GM18499 (cell line): ENCODE data around the gene SPINT2.
"Not testable (repeated sequence)": the region's sequence is repeated elsewhere in the genome, so short reads cannot be mapped to it uniquely, and the experiment has no call there.

Experiments
- ATAC-seq: cut with Tn5 transposase; IDR thresholded peaks from one replicate; pipeline ENCODE4 v1.9.1; 2021; ENCODE audit warnings: moderate number of reproducible peaks; ENCODE audit not compliant: insufficient read depth, unreplicated experiment

SPINT2 gene, protein sequence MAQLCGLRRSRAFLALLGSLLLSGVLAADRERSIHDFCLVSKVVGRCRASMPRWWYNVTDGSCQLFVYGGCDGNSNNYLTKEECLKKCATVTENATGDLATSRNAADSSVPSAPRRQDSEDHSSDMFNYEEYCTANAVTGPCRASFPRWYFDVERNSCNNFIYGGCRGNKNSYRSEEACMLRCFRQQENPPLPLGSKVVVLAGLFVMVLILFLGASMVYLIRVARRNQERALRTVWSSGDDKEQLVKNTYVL

DNA sequence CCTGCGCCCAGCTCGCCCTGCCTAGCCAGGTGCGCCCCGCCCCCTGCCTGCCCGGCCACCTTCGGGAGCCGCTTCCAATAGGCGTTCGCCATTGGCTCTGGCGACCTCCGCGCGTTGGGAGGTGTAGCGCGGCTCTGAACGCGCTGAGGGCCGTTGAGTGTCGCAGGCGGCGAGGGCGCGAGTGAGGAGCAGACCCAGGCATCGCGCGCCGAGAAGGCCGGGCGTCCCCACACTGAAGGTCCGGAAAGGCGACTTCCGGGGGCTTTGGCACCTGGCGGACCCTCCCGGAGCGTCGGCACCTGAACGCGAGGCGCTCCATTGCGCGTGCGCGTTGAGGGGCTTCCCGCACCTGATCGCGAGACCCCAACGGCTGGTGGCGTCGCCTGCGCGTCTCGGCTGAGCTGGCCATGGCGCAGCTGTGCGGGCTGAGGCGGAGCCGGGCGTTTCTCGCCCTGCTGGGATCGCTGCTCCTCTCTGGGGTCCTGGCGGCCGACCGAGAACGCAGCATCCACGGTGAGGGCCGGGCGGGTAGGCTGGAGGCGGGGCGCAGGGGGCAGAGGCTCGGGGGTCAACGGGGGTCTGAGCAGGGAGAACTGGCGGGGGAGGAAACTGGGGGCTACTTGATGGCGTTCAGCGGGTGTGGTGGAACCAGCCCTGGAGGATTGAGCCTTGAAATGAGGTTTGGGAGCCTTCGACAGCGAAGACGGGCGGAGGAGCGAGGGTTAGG is at the start of gene SPINT2:
Gene SPINT2, plus strand, starts transcription at position 88 of the 727 bp plus-strand sequence. Its CDS starts 320 bp downstream, at position 408.
- no peak for ATAC-seq

- ATAC-seq = no peak
These were observed 47.4 kb upstream of the SPINT2 start for GRCh38 chr19:38216785-38217641.

DNA sequence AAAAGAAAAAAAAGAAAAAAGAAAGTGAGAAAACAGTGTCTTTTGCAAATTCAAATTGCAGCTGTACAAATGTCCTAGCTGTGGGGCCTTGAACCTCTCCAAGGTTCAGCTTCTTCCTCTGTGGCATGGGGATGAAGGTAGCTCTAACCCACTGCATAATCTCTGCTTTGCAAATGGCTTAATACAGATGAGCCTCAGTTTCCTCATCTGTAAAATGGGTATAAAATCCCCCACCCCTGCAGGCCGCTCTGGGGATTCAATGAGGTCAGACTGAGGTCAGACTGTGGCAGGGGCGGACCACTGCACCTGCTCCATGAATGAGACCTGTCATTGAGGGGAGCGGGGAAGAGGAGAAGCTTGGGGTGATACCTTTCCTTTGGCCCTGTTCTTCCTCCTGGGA is 46.2 kb upstream of the SPINT2 start:
- no peak for ATAC-seq

DNA sequence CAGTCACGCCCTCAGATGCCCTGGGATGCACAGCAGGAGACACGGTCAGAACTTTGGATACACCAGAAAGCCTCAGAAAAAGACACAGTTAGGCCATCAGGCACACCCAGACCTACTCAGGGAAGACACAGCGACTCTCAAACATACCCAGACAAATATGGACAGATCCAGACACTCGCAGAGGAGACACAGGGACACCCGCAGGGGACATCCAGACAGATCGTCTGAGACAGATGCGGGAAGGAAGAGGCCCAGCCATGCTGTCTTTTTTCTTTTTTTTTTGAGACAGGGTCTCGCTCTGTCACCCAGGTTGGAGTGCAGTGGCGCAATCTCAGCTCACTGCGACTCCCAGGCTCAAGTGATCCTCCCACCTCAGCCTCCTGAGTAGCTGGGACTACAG is 45.2 kb upstream of the SPINT2 start:
- no peak for ATAC-seq

GRCh38 chr19:38221421-38221820 is 43.0 kb upstream of the SPINT2 start:
- ATAC-seq = no peak

- no peak for ATAC-seq
These were observed 42.2 kb upstream of the SPINT2 start for GRCh38 chr19:38221919-38222830.

- ATAC-seq = no peak
These were observed 41.3 kb upstream of the SPINT2 start for GRCh38 chr19:38223119-38223523.

GRCh38 chr19:38223617-38224013 is 40.8 kb upstream of the SPINT2 start:
- no peak for ATAC-seq

- no peak for ATAC-seq
These were observed 40.1 kb upstream of the SPINT2 start, which contains the start of gene DPF1 for GRCh38 chr19:38224014-38224862. Gene DPF1, minus strand, starts transcription at chr19:38224222. Its CDS starts 80 bp downstream, at chr19:38224142.

DNA sequence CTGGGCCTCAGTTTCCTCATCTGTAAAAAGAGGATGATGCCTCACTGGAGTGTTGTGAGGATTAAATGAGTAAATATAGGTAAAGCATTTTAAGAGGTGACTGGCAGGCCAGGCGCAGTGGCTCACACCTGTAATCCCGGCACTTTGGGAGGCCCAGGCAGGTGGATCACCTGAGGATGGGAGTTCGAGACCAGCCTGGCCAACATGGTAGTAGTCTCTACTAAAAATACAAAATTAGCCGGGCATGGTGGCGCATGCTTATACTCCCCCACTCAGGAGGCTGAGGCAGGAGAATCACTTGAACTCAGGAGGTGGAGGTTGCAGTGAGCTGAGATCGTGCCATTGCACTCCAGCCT is 39.5 kb upstream of the SPINT2 start:
- ATAC-seq = not testable (repeated sequence)

DNA sequence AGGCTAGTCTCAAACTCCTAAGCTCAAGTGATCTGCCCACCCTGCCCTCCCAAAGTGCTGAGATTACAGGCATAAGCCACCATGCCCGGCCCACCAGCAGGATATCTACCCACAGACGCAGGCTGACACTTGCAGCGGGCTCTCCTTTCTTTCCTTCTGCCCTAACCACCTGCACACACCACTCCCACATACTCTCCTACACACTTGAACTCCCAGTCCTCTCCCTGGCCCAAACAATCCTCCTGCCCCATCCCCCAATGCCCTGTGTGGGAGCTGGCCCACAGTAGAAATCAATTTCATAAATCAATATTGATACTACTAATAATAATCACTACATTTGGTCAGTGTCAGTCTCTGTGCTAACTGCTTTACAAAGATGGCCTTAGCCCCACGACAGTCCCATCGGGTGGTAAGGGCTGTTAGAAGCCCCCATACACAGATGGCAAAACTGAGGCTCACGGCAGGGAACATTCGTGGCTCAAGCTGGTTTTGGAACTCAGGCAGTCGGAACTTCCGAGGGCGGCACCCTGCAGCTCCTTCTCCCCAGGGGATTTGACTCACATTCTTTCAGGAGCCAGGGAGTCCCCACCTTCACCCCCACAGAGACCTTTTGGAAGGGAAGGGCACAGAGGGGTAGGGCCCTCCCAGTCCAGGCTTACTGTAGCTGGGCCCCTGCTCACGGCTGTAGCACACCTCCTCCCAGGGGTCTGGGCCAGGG is 36.9 kb upstream of the SPINT2 start:
- no peak for ATAC-seq

DNA sequence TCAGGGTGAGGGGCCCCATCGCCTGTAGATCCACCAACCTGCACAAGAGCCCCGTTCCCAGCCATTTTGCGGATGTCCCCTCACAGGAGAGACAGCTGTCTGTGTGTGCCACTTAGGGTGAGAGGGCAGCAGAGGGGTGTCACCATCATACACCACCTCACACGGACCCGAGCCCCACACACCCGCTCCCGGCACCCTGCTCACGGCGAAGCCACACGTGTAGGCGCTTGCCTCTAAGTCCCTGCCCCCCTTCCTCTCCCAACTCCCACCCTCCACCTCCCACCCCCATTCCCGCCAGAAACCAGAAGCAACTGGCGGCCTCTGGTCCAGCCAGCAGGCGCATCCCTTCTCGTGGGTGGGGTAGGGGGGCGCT is 36.4 kb upstream of the SPINT2 start:
- ATAC-seq = no peak

DNA sequence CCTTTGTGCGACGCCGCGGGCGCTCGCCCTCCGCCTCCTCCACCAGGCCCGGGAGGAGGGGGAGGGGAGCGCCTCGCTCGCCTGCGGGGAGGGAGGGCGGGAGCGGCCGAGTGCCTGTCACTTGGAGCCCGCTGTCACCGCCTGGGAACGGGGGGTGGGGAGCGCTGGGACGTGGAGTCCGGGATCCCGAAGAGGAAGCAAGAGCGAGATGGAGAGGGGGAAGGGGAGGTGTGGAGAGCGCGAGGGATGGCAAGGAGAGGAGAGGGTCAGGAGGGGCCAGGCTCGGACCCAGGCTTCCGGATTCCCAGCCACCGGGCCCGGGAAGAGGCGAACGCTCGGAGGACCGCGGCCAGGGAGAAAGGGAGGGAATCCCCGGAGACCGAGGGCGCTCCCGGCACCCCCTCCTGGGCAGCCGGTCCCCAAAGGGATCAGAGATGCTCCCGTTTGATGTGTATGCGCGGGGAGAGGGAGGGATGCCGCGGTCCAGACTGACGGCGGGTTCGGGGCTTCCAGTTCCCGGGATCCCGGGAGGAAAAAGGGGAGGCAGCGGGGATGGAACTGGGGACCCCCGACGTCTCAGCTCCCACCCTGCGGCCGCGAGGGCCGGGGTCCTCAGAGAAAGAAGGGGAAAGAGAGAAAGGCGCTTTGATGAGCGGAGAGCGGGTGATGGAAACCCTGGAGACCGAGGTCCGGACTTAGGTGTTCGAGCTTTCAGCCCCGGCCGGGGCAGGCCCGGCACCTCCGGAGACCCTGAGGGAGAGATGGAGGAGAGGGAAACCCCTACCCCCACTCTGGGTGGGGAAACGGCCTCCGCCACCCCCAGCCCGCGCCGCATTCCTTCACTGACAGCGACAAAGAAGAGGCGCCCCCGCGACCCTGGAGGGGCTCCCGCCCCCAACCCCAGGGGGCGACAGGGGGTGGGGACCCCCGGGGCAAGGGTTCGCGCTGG is 35.6 kb upstream of the SPINT2 start:
- ATAC-seq = no peak

- ATAC-seq = no peak
These were observed 34.7 kb upstream of the SPINT2 start for GRCh38 chr19:38229585-38230073.

- ATAC-seq = not testable (repeated sequence)
These were observed 33.8 kb upstream of the SPINT2 start for GRCh38 chr19:38230506-38231133.

- no peak for ATAC-seq
These were observed 32.5 kb upstream of the SPINT2 start for GRCh38 chr19:38231918-38232317.

- ATAC-seq = no peak
These were observed 30.6 kb upstream of the SPINT2 start for GRCh38 chr19:38233740-38234251.
